GM19025 (cell line): ENCODE measurements around the gene CPA2.
"Not testable (repeated sequence)": the region's sequence is repeated elsewhere in the genome, so short reads cannot be mapped to it uniquely, and the experiment has no call there.

Experiments
- ATAC-seq: cut with Tn5 transposase; IDR thresholded peaks from one replicate; pipeline ENCODE4 v1.9.1; 2021; ENCODE audit warnings: mild to moderate bottlenecking, low read depth, moderate library complexity; ENCODE audit not compliant: unreplicated experiment

The CPA2 gene

GRCh38 chr7:130266258-130266960, at the start of gene CPA2:
Gene CPA2 (plus strand): TSS chr7:130266863. CDS start chr7:130266882, 19 bp downstream.
- no peak for ATAC-seq

- ATAC-seq = no peak
Observed at GRCh38 chr7:130218806-130219620, 47.6 kb upstream of the CPA2 start.

- ATAC-seq = no peak
Observed at GRCh38 chr7:130219871-130220270, 46.8 kb upstream of the CPA2 start.

- no peak for ATAC-seq
Observed at GRCh38 chr7:130221746-130222145, 44.9 kb upstream of the CPA2 start.

- ATAC-seq = no peak
Observed at GRCh38 chr7:130223646-130224045, 43.0 kb upstream of the CPA2 start.

- no peak for ATAC-seq
Observed at GRCh38 chr7:130224210-130224609, 42.5 kb upstream of the CPA2 start.

- not testable (repeated sequence) for ATAC-seq
Observed at GRCh38 chr7:130224923-130225322, 41.7 kb upstream of the CPA2 start.

GRCh38 chr7:130226333-130226732, 40.3 kb upstream of the CPA2 start:
- ATAC-seq = no peak

- no peak for ATAC-seq
Observed at GRCh38 chr7:130227883-130228575, 38.6 kb upstream of the CPA2 start.

GRCh38 chr7:130228840-130229502, 37.7 kb upstream of the CPA2 start:
- ATAC-seq = no peak

GRCh38 chr7:130229981-130230380, 36.7 kb upstream of the CPA2 start:
- ATAC-seq = not testable (repeated sequence)

GRCh38 chr7:130231792-130232191, 34.9 kb upstream of the CPA2 start:
- no peak for ATAC-seq

- no peak for ATAC-seq
Observed at GRCh38 chr7:130232209-130232608, 34.5 kb upstream of the CPA2 start.

- no peak for ATAC-seq
Observed at GRCh38 chr7:130234078-130234477, 32.6 kb upstream of the CPA2 start.

- ATAC-seq = not testable (repeated sequence)
Observed at GRCh38 chr7:130236361-130236760, 30.3 kb upstream of the CPA2 start.

- ATAC-seq = no peak
Observed at GRCh38 chr7:130240240-130240639, 26.4 kb upstream of the CPA2 start.

GRCh38 chr7:130242198-130243014, 24.3 kb upstream of the CPA2 start:
- no peak for ATAC-seq

GRCh38 chr7:130243486-130243885, 23.2 kb upstream of the CPA2 start:
- ATAC-seq = not testable (repeated sequence)

GRCh38 chr7:130246491-130246890, 20.2 kb upstream of the CPA2 start:
- not testable (repeated sequence) for ATAC-seq

- ATAC-seq = not testable (repeated sequence)
Observed at GRCh38 chr7:130248842-130249241, 17.8 kb upstream of the CPA2 start.
